Mesendoderm (in vitro differentiated cells): ENCODE results near the gene SORL1-AS1.

Experiments
- DNase-seq: peaks from one replicate; pipeline ENCODE4 v3.0.0; 2013
- H2AK5ac ChIP-seq: 2 replicates; pipeline ENCODE4 v1.6.1; 2013; ENCODE audit warnings: low read length, inconsistent platforms
- H2BK120ac ChIP-seq: 2 replicates; pipeline ENCODE4 v1.6.1; 2013; ENCODE audit warnings: low read depth, mild to moderate bottlenecking, low read length, moderate library complexity, mixed read lengths
- H2BK15ac ChIP-seq: replicated peaks from 2 replicates; pipeline ENCODE4 v1.6.1; 2013; ENCODE audit warnings: low read depth, mild to moderate bottlenecking, moderate library complexity
- H2BK5ac ChIP-seq: 2 replicates; pipeline ENCODE4 v1.6.1; 2013; ENCODE audit warnings: low read length, inconsistent platforms
- H3K18ac ChIP-seq: 2 replicates; pipeline ENCODE4 v1.6.1; 2013; ENCODE audit warnings: mild to moderate bottlenecking, low read length, mixed read lengths
- H3K23ac ChIP-seq: one replicate; pipeline ENCODE4 v1.6.1; 2013; ENCODE audit warnings: low read length
- H3K27ac ChIP-seq: 2 replicates; pipeline ENCODE4 v1.5.1; 2013; ENCODE audit warnings: low read depth, mild to moderate bottlenecking, inconsistent platforms, low read length, moderate library complexity
- H3K27me3 ChIP-seq: 2 replicates; pipeline ENCODE4 v1.6.1; 2013; ENCODE audit warnings: low read length, control low read depth, mild to moderate bottlenecking, inconsistent platforms; ENCODE audit not compliant: insufficient read depth, poor library complexity
- H3K36me3 ChIP-seq: 2 replicates; pipeline ENCODE4 v1.6.1; 2013; ENCODE audit warnings: low read length, inconsistent platforms; ENCODE audit not compliant: control insufficient read depth, insufficient read depth
- H3K4ac ChIP-seq: one replicate; pipeline ENCODE4 v1.6.1; 2013; ENCODE audit warnings: low read depth, mild to moderate bottlenecking, low read length, moderate library complexity
- H3K4me1 ChIP-seq: 2 replicates; pipeline ENCODE4 v1.6.1; 2013; ENCODE audit warnings: low read depth, low read length, inconsistent platforms; ENCODE audit not compliant: control insufficient read depth
- H3K4me2 ChIP-seq: 2 replicates; pipeline ENCODE4 v1.6.1; 2013; ENCODE audit warnings: low read length
- H3K4me3 ChIP-seq: 2 replicates; pipeline ENCODE4 v1.5.1; 2013; ENCODE audit warnings: mild to moderate bottlenecking, low read length
- H3K56ac ChIP-seq: one replicate; pipeline ENCODE4 v1.6.1; 2013; ENCODE audit warnings: low read length
- H3K79me1 ChIP-seq: 2 replicates; pipeline ENCODE4 v1.6.1; 2013; ENCODE audit warnings: low read length, inconsistent platforms
- H3K79me2 ChIP-seq: 2 replicates; pipeline ENCODE4 v1.6.1; 2013; ENCODE audit warnings: mild to moderate bottlenecking, low read length; ENCODE audit not compliant: control insufficient read depth, insufficient read depth
- H3K9ac ChIP-seq: 2 replicates; pipeline ENCODE4 v1.6.1; 2013; ENCODE audit warnings: low read length, inconsistent platforms
- H4K5ac ChIP-seq: one replicate; pipeline ENCODE4 v1.6.1; 2013; ENCODE audit warnings: low read length
- H4K8ac ChIP-seq: one replicate; pipeline ENCODE4 v1.6.1; 2013; ENCODE audit warnings: low read depth, mild to moderate bottlenecking, control low read depth, low read length, moderate library complexity
- WGBS: extraction: QIAGEN DNeasy Blood & Tissue Kit; methylation state at CpG from one replicate; pipeline ENCODE4 v1.1.7; 2013; ENCODE audit warnings: low lambda C conversion rate, missing lambda C conversion rate; ENCODE audit not compliant: insufficient coverage; ENCODE audit errors: extremely low coverage; 5-methylcytosine and 5-hydroxymethylcytosine counted together

SORL1-AS1 gene

GRCh38 chr11:121478895-121479697, 26.3 kb upstream of the SORL1-AS1 start:
- H3K27me3 ChIP-seq: no peaks in the 10 kb centered on the region
- WGBS: no CpG with 5 or more reads among the region's 25 CpGs

DNA sequence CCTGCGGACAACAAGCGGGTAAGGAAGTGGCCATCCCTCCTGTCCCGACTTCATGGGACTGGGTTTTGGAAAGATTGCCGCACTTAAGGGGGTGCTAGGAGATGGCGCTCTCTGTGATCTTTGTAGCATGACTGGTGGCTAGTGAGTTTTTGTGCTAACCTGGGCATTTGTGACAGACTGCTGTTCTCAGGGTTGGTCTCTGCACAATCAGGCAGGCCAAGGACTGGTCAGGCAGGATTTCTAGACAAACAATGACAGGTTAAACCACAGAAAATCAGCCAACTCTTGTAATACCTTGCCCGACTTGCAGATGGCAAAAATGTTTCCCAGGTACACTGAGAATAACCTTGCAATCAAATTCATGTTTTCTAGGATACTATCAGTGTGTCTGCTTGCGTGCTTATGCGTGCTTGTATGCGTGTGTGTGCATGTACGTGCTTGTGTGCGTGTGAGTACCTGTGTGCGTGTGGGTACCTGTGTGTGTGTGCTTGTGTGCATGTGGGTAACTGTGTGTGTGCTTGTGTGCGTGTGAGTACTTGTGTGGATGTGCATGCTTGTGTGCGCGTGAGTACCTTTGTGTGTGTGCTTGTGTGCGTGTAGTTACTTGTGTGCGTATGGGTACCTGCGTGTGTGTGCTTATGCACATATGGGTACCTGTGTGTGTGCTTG, 25.6 kb upstream of the SORL1-AS1 start:
- H2BK15ac ChIP-seq: no peak overlapping the region
- peak overlapping the region; percentile 44 for H3K9ac ChIP-seq
- H3K36me3 ChIP-seq: no peaks in the 10 kb centered on the region
- H3K27me3 ChIP-seq: no peaks in the 10 kb centered on the region
- H4K5ac ChIP-seq: no peak overlapping the region
- peak overlapping the region; percentile 83 for H3K56ac ChIP-seq
- H4K8ac ChIP-seq: no peak overlapping the region
- H3K18ac ChIP-seq: no peak overlapping the region
- peak overlapping the region; percentile 77 for H3K27ac ChIP-seq
- no peak for DNase-seq
- no peaks in the 10 kb centered on the region for H3K79me2 ChIP-seq
- peaks cover 1% of the 10 kb centered on the region for H3K79me1 ChIP-seq
- peaks cover 21% of the 10 kb centered on the region for H3K4me1 ChIP-seq
- H2AK5ac ChIP-seq: peak overlapping the region; percentile 23
- no peak overlapping the region for H3K4me2 ChIP-seq
- peak overlapping the region; percentile 53 for H2BK5ac ChIP-seq
- no peak overlapping the region for H3K4ac ChIP-seq
- no peak overlapping the region for H2BK120ac ChIP-seq
- peak overlapping the region; percentile 52 for H3K23ac ChIP-seq
- H3K4me3 ChIP-seq: no peak overlapping the region
- WGBS: no CpG with 5 or more reads among the region's 18 CpGs

More at GRCh38 chr11:121478895-121479697, 26.3 kb upstream of the SORL1-AS1 start:
- H3K27ac ChIP-seq: peak overlapping the region; percentile 77
- H3K4me1 ChIP-seq: peaks cover 21% of the 10 kb centered on the region
- peak overlapping the region; percentile 23 for H2AK5ac ChIP-seq
- H3K56ac ChIP-seq: peak overlapping the region; percentile 83
- DNase-seq: peak; percentile 95
- no peak overlapping the region for H2BK120ac ChIP-seq
- no peak overlapping the region for H4K5ac ChIP-seq
- no peaks in the 10 kb centered on the region for H3K79me2 ChIP-seq
- H4K8ac ChIP-seq: no peak overlapping the region
- no peak overlapping the region for H3K4me3 ChIP-seq
- H3K4ac ChIP-seq: peak overlapping the region; percentile 2
- peak overlapping the region; percentile 44 for H3K9ac ChIP-seq
- H3K36me3 ChIP-seq: no peaks in the 10 kb centered on the region
- peaks cover 1% of the 10 kb centered on the region for H3K79me1 ChIP-seq
- H3K18ac ChIP-seq: no peak overlapping the region
- H3K23ac ChIP-seq: peak overlapping the region; percentile 52
- H2BK5ac ChIP-seq: peak overlapping the region; percentile 53
- H3K4me2 ChIP-seq: peak overlapping the region; percentile 16
- no peak overlapping the region for H2BK15ac ChIP-seq

DNA sequence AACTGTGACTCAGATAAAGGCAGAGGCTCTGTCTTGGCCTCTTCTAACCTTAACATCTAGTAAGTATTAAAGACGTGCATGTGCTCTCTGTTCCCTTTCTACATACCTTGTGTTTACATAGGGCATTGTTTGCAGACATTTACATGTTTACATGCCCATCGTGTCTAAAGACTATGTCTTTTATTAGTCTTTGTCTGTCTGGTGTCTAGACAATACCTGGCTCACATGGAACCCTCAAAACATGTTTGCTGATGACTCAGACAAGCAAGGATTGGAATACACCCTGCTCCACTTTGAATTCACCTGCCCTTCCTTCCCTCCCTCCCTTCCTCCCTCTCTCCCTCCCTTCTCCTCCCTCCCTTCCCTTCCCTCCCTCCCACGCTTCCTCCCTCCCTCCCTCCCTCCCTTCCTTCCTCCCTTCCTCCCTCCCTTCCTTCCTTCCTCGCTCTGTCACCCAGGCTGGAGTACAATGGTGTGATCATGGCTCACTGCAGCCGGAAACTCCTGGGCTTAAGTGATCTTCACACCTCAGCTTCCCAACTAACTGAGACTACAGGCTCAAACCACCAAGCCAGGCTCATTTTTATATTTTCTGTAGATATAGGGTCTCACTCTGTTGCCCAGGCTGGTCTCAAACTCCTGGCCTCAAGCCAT, 23.7 kb upstream of the SORL1-AS1 start:
- no peak overlapping the region for H2BK15ac ChIP-seq
- H3K4me1 ChIP-seq: peaks cover 9% of the 10 kb centered on the region
- H3K79me1 ChIP-seq: peaks cover 3% of the 10 kb centered on the region
- no peak overlapping the region for H3K27ac ChIP-seq
- H3K56ac ChIP-seq: peak overlapping the region; percentile 38
- no peak for DNase-seq
- H4K5ac ChIP-seq: no peak overlapping the region
- no peak overlapping the region for H3K4me2 ChIP-seq
- no peak overlapping the region for H3K4ac ChIP-seq
- H2BK120ac ChIP-seq: no peak overlapping the region
- H3K27me3 ChIP-seq: no peaks in the 10 kb centered on the region
- no peak overlapping the region for H3K4me3 ChIP-seq
- H2BK5ac ChIP-seq: no peak overlapping the region
- no peak overlapping the region for H3K18ac ChIP-seq
- no CpG with 5 or more reads among the region's 5 CpGs for WGBS
- H4K8ac ChIP-seq: no peak overlapping the region
- H3K9ac ChIP-seq: no peak overlapping the region
- no peaks in the 10 kb centered on the region for H3K36me3 ChIP-seq
- H3K79me2 ChIP-seq: no peaks in the 10 kb centered on the region
- H2AK5ac ChIP-seq: no peak overlapping the region
- no peak overlapping the region for H3K23ac ChIP-seq

DNA sequence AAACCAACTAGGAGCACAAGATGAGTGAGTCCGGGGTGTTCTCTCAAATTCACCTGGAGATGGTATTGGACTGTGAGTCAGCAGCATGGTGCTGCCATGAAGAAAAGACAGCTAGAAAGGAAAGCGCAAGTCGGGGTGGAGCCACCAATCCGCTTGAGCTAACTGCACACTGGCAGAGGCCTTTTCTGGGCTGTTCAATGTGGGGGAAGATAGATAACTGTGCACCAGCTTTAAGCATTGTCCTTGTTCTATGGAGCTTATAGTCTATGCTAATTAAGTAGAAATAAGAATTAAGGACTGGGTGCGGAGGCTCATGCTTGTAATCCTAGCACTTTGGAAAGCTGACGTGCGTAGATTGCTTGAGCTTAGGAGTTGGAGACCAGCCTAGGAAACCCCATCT, 21.9 kb upstream of the SORL1-AS1 start:
- no peak overlapping the region for H3K4me3 ChIP-seq
- no peak overlapping the region for H3K56ac ChIP-seq
- no peak overlapping the region for H2BK120ac ChIP-seq
- H3K36me3 ChIP-seq: no peaks in the 10 kb centered on the region
- H4K5ac ChIP-seq: no peak overlapping the region
- no peak overlapping the region for H3K4ac ChIP-seq
- WGBS: no CpG with 5 or more reads among the region's 7 CpGs
- H3K18ac ChIP-seq: no peak overlapping the region
- H3K27me3 ChIP-seq: no peaks in the 10 kb centered on the region
- no peak overlapping the region for H3K23ac ChIP-seq
- no peaks in the 10 kb centered on the region for H3K79me2 ChIP-seq
- no peak for DNase-seq
- H4K8ac ChIP-seq: no peak overlapping the region
- H2AK5ac ChIP-seq: no peak overlapping the region
- no peak overlapping the region for H3K4me2 ChIP-seq
- peaks cover 5% of the 10 kb centered on the region for H3K79me1 ChIP-seq
- H3K27ac ChIP-seq: no peak overlapping the region
- H3K9ac ChIP-seq: no peak overlapping the region
- peaks cover 6% of the 10 kb centered on the region for H3K4me1 ChIP-seq
- no peak overlapping the region for H2BK5ac ChIP-seq
- H2BK15ac ChIP-seq: no peak overlapping the region

DNA sequence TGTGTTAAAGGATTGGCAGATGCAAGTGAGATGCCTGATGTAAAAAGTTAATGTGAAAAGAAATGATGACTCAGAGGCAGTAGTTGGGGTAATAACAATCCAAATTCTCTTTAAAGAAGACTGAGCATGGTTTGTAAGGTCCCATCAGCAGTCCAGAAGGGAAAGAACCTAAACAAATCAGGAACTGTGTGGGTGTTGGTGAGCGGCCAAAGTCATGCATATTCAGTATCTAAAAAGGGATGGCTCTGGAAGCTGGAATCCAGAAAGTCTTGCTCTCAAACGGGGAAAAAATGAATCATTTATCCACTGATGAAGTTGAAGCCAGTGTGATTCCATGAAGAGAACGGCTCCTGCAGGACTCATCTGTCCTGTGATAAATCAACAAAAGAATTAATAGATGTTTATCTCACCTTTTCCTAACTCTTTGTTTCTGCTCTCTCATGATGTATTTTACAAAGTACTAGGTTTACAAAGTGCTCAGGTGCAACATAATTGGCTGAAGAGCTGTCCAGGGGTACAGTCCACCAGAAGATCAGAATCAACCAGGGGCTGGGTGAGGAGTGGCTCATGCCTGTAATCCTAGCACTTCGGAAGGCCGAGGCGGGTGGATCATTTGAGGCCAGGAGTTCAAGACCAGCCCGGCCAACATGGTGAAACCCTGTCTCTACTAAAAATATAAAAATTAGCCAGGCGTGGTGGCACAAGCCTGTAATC, 20.5 kb upstream of the SORL1-AS1 start:
- H2BK120ac ChIP-seq: no peak overlapping the region
- no peak overlapping the region for H3K9ac ChIP-seq
- H3K27ac ChIP-seq: no peak overlapping the region
- no peak overlapping the region for H2BK5ac ChIP-seq
- no peaks in the 10 kb centered on the region for H3K4me1 ChIP-seq
- H4K8ac ChIP-seq: no peak overlapping the region
- no peak overlapping the region for H3K56ac ChIP-seq
- H2BK15ac ChIP-seq: no peak overlapping the region
- no peak overlapping the region for H3K18ac ChIP-seq
- H3K4me3 ChIP-seq: no peak overlapping the region
- no peak overlapping the region for H4K5ac ChIP-seq
- H3K79me2 ChIP-seq: peaks cover 2% of the 10 kb centered on the region
- no peak overlapping the region for H3K23ac ChIP-seq
- H3K27me3 ChIP-seq: no peaks in the 10 kb centered on the region
- no peak overlapping the region for H3K4ac ChIP-seq
- H3K4me2 ChIP-seq: no peak overlapping the region
- no CpG with 5 or more reads among the region's 8 CpGs for WGBS
- no peak overlapping the region for H2AK5ac ChIP-seq
- peaks cover 4% of the 10 kb centered on the region for H3K79me1 ChIP-seq
- DNase-seq: no peak
- H3K36me3 ChIP-seq: no peaks in the 10 kb centered on the region
